Fibroblast of upper back skin (primary cell): ENCODE measurements around the gene CFAP58.
A peak's percentile ranks its signal among the peaks of the same experiment; 100 is the strongest.

Source experiments
- DNase-seq: peaks from one replicate; pipeline ENCODE4 v3.0.0-alpha.2; 2013

CFAP58 gene

DNA sequence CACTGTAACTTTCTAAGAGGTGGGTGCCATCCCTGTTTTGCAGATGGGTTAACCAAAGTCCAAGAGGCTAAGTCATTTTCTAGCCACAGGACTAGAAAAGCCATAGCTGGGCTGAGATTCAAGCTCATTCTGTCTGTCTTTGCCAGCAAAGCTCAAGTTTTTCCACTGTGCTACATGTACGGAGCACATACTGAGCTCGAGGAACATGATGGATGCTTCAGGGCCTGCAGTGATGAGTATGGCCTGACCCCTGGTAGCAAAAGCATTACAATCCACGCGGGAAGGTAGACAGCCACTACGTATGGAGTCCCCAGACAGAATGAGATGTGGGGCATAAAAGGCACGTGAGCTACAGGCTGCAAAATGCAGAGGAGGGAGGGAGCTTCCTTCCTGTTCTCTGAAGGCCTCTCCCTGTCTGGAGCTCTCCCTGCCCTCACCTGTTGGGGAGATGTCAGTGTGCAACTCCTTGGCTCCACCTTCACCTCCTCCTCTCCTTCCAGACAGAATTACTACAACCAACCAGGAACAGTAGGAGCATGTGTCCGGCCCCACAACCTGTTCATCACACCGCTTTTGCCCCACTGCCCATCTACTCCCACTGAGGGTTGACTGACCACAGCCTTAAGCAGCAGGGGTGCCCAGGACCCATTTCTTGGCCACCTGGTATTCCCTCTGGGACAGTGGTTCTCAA, 31.8 kb upstream of the CFAP58 start:
- no peak for DNase-seq

- no peak for DNase-seq
Measured at GRCh38 chr10:104322416-104322782, 31.2 kb upstream of the CFAP58 start.

DNA sequence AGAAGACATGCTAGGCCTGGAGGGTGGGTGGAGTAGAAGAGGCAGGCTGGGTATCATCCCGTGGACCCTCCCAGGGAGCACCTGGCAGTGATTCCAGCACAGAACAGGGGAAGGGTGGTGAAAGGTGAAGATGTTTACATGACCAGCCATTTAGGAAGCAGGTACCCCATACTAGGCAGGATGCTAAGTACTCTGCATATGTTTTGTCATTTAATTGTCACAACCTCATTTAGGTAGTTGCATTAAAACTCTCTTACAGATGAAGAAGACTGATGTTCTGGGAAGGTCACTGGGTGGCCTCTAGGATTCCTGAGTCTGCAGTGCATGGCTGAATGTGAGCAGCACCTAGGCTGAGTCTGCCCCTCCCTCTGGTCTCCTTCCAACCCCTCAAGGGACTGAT, 30.5 kb upstream of the CFAP58 start:
- no peak for DNase-seq

DNA sequence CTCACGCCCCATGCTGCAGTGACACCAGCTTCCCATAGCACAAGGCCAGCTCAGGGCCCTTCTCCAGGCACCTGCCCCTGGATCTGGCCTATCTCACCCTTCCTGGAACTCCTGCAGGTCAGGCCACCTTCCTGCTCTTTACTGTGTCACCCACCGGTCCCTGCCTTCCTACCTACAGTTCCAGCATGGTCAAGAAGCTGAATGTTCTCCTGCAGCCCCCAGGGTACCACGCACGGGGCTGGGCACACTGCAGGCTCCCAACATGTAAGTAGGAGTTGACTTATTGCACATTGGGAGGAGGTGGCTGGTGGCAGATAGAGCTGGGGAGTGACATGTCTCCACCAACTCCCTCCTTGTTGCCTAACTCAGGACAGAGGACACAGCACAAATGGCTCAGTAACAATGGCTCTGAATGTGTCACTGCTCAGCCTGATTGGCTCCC, 29.9 kb upstream of the CFAP58 start:
- DNase-seq, result no peak

DNA sequence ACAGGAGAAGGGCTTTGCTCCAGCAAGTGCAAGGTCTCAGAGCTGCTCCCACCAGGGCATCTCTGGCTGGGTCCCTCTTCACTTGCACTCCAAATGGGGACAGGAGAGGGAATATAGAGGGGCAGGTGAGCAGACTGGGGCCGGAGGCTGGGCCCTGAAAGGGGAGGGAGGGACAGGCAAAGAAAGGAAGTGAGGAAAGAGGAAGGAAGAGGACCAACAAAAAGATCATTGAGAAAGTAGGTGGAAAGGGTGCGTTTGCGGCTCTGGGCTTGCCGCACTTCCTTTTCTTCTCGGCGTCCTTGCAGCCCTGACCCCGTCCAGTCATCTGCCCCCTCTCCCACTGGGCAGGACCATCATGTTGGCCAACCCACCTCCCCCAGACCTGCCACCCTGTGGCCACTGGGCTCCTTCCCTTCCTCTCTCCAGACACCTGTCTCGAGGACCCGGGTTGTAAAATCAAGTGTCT, 29.4 kb upstream of the CFAP58 start:
- no peak for DNase-seq

- DNase-seq, result no peak
Measured at GRCh38 chr10:104324931-104325330, 28.7 kb upstream of the CFAP58 start.

DNA sequence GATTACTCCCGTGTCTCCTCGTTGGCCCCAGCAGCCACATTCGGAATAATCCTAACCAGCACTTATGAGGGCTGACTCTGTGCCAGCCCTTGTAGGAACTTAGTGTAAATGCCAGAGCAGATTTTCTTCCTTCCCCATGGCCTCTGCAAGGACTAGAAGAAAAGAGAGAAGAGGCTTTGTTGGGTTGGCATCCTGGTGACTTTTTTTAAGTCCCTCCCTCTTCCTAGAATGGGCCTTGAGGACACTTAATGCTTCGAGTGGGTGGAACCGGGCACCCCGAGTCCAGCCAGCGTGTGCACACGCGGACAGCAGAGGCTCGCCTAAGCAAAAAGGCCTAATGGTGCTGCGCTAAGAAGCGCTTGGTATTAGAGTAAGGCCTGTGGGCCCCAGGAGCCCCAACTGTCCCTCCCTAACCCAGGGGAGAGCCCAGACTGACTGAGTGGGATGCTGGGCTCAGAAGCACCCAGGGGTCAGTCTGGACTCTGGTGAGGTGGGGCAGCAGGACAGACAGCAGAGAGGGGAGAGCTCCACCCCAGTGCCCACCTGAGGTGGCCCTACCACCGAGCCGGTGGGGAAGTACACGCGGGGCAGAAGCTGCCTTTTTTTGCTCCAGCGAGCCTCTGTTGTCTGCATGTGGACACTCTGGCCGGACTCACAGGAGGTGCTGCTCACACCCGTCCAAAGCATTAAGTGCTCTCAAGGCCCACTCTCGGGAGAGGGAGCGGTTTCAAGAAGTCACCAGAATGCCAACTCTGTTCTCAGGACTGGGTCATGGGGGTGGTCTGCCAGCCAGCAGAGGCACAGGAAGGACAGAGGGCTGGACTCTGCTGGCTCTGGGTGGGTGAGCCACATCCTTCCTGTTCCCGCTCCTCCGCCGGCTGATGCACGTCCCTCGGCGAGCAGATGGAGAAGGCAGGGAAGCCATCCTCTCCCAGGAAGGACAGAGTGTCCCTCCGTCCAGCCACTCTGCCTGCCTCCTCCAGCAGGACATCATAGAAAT, 27.9 kb upstream of the CFAP58 start:
- DNase-seq, result no peak

- DNase-seq, result no peak
Measured at GRCh38 chr10:104326991-104327610, 26.5 kb upstream of the CFAP58 start.

DNA sequence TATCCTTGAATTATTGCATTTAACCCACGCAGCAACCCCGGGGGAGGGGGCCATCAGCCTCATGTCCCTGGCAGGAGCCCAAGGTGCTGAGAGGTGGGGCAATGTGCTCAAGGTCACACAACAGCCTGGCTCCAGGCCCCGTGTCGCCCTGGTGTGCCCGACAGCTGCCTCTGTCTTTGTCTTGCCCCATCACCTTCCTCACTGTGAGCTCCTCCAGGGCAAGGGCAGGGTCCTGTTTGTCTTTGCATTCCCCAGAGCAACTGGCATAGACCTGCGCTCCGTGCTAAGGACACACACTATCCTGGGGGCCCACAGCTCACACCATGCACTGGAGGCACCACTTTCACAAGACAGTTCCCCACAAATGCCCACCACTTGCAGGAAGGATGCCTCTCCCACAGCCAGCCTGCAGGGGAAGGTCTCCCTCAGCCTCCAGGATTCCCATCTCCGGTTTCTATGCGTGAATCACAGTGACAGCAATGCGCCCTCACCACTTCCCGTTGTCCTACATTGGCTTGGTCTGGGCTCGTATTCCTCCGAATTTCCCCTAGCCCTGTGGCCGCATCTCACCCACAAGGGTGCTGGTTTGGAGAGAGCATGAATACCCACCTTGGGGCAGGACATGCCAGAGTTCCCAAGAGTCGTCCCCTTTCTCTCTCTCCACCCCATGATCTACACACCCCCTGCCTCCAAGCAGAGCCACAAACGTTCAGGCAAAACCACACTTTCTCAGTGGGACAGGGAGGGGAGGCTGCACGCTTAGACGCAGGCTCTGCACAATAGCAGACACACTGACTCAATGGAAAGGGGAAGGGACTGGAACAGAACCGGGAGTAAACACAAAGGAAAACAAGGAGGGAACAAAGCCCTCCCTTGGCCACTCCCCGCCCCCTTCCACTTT, 25.6 kb upstream of the CFAP58 start:
- peak; percentile 84 for DNase-seq

DNA sequence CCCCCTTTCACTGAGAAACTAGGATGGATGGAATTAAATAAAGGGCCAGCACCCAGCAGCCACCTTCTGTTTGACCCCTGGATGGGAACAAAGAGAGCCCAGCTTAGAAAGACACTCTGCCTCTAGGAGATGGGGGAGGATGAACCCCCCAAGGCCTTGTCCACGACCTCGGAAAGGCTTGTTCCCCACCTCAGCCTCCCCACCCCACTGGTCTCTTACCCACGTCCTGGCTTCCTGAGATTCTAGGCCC, 25.1 kb upstream of the CFAP58 start:
- no peak for DNase-seq

- DNase-seq, result peak; percentile 89
Measured at GRCh38 chr10:104328896-104329710, 24.5 kb upstream of the CFAP58 start.

DNA sequence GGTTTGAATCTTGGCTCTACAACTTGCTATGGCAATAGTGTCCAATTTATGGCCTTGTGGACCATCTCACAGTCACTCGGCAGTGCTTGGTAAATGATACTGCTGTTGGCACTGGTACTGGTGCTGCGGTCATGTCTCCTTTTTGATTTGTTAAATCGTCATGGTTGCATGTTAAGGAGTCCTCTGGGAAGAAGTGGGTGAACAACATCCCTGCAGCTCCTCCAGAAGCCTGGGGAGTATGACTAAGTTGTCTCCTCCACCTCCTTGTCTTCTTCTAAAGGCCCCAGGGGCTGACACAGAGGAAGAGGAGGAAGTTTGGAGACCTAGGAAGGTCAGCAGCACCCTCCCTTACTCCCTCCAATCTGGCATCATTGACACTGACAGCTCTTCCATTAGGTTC, 23.9 kb upstream of the CFAP58 start:
- peak; percentile 75 for DNase-seq

- peak; percentile 78 for DNase-seq
Measured at GRCh38 chr10:104330168-104331110, 23.2 kb upstream of the CFAP58 start.

GRCh38 chr10:104331208-104331838, 22.3 kb upstream of the CFAP58 start:
- peak; percentile 52 for DNase-seq

DNA sequence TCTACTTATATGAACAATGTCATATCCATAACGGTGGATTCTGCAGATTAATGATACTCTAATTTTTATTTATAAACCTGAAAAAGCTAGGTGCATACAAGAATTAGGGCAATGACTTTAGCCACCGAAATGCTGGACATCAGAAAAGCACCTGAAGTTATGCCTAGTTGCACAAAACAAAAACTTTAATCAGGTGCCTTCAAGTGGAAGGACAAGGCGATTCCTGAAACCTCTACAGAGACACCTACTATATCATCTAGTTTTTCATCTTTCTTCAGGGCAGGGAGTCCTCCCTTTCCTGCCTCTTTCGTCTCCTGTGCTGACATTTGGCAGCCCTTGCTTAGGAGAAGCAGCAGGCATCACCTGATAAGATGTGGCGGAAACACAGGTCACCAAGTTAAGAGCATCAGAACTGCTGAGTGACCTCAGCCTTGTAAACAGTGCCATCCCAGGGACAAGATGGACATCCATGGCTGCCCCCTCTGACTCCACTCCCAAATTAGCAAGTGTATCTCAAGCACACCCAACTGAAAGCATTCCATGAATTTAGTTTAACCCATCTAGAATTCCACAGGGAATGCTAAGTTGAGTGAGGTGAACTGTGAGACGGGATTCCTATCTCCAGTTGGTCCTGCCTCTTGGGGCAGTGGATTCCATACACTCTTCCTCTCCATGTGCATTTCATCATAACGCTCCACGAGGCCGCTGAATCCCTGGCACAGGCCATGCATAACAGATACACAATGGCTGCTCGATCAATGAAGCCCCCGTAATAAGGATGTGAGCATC, 21.2 kb upstream of the CFAP58 start:
- DNase-seq, result peak; percentile 74

DNA sequence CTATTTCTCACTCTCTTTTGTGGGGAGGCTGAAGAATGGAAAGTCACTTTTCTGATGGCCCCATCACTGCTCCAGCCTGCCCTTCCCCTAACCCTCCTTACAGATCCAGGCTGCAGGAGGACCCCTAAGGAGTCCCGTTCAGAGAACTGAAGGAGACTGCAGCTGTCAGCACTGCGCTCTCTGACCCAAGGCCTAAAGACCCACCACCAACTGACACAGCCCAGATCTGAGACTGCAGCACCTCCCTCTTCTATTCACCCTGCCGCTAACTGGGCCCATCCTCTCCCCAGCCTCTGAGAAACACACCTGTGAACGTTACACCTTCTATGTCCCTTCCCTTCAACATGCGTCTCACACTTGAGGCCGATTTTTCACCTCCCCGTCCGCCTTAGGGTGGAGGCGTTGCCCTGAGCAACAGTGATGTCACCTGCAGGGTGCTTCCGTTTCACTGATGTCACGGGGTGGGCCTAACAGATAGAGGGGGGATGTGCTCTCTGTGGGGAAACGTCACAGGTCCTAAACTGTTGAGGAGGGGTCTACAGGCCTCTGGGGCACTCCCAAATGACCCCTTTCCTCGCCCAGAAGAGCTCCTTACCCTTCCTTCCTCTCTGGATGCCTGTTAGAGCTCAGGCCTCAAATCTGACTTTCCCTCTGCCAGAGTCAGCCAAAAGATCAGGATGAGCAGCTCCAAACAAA, 20.5 kb upstream of the CFAP58 start:
- no peak for DNase-seq

DNA sequence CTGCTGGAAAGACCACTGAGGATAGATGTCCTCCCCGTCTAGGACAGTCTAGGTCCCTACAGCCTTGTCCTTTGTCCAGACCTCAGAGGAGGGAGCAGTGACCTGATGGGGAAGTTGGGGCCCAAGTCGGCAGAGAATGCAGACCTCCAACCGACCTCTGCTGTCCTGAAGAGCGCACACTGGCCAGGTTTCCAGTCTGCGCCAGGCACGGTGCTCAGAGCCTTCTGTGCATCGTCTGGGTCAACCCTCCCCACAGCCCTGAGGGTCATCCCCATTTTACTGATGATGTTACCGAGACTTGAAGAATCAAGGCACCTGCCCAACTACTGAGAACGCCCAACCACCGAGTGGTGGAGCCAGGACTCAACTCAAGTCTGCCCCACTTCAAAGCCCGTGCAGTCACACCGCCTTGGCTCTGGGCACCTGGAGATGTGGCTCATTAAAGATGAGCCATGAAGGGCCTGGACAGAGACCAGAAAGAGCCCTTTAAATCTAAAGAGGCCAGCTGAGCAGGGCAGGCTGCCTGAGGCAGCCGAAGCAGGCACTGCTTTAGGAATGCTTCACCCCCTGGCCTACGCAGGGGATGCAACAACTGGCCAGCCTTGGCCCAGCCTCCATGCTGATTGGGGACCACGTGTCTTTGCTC, 19.8 kb upstream of the CFAP58 start:
- DNase-seq, result no peak

- DNase-seq, result no peak
Measured at GRCh38 chr10:104334561-104334960, 19.1 kb upstream of the CFAP58 start.
